K562 (cell line): ENCODE measurements around the gene GDF2. TPM values are rescaled to one million over a fixed set of nuclear protein-coding genes. Genes with fewer than 3 reads are reported as not detected.
A peak's percentile ranks its signal among the peaks of the same experiment; 100 is the strongest.

Experiments
- ATAC-seq: fragments of 200-7000 bp; cut with Tn5 transposase; 3 replicates; pipeline ENCODE4 v1.9.1; 2020; ENCODE audit warnings: moderate library complexity
- BruUV-seq: library from RNA; stranded (reverse); fragments of 400-500 nt; replicated peaks from 2 replicates; lab custom pipeline; 2021; lab: Mats Ljungman, UMichigan
- CTCF ChIA-PET: fragments of 300-600 bp; formaldehyde crosslinking; extraction: SDS; loops from one replicate; lab custom pipeline; 2021; ENCODE audit warnings: low intra/inter-chr PET ratio; lab: Yijun Ruan, JAX
- POLR2A ChIA-PET: fragments of 300-600, 350-650 bp; sonication (Branson Sonifier 250); formaldehyde crosslinking; extraction: SDS; loops from one replicate; lab custom pipeline; 2021; ENCODE audit warnings: antibody characterized with exemption, inconsistent platforms; lab: Yijun Ruan, JAX
- DNase-seq, 4 experiments: peaks; one replicate each; pipeline versions ENCODE4 v3.0.0 to v3.0.0-alpha.2; 2011 to 2018; ENCODE audit warnings: low spot score in 3 of 4, mixed read lengths in 3 of 4; ENCODE audit errors: extremely low read depth in 1 of 4
- FAIRE-seq: peaks from 2 replicates; lab custom pipeline; 2011; peaks lifted over from hg19 to GRCh38; lab: Jason Lieb, UNC
- H2AFZ ChIP-seq: 2 replicates; pipeline ENCODE4 v1.6.0; 2011; ENCODE audit warnings: low read depth, low read length, control low read depth, inconsistent platforms
- H3K27ac ChIP-seq: fragments of 200-600 bp; 3 replicates; pipeline ENCODE4 v1.8.0; 2011; ENCODE audit warnings: low read depth, mild to moderate bottlenecking, control low read depth, inconsistent platforms, low read length, moderate library complexity, mixed read lengths; ENCODE audit errors: extremely low read depth
- H3K27me3 ChIP-seq, 2 experiments: fragments of 300-600 bp in 1 of 2; 2 replicates in 1 of 2; 3 replicates in 1 of 2; pipeline versions ENCODE4 v1.6.0 to v1.8.0; 2011; ENCODE audit warnings: inconsistent platforms in 2 of 2, low read length in 2 of 2, mild to moderate bottlenecking in 1 of 2, mixed read lengths in 1 of 2, moderate library complexity in 1 of 2; ENCODE audit not compliant: control insufficient read depth in 2 of 2, insufficient read depth in 2 of 2
- H3K36me3 ChIP-seq: fragments of 300-600 bp; 3 replicates; pipeline ENCODE4 v1.8.0; 2011; ENCODE audit warnings: mild to moderate bottlenecking, low read length, inconsistent platforms; ENCODE audit not compliant: control insufficient read depth, insufficient read depth
- H3K4me1 ChIP-seq, 2 experiments: fragments of 200-600 bp in 1 of 2; replicated peaks in 1 of 2; 2 replicates in 1 of 2; 3 replicates in 1 of 2; pipeline versions ENCODE4 v1.5.1 to v1.8.0; 2011; ENCODE audit warnings: inconsistent platforms in 2 of 2, low read length in 2 of 2, mild to moderate bottlenecking in 1 of 2, mixed read lengths in 1 of 2, moderate library complexity in 1 of 2; ENCODE audit not compliant: control insufficient read depth in 2 of 2, insufficient read depth in 2 of 2
- H3K4me2 ChIP-seq: 2 replicates; pipeline ENCODE4 v1.6.1; 2011; ENCODE audit warnings: low read length, control low read depth, inconsistent platforms, mixed read lengths; ENCODE audit not compliant: insufficient read depth
- H3K4me3 ChIP-seq: fragments of 200-600 bp; sonication (generic), shearing (Covaris generic); 2 replicates; pipeline ENCODE4 v1.5.1; 2016; ENCODE audit warnings: control low read depth, inconsistent platforms
- H3K79me2 ChIP-seq: fragments of 200-600 bp; 3 replicates; pipeline ENCODE4 v1.8.0; 2011; ENCODE audit warnings: low read length, inconsistent platforms; ENCODE audit not compliant: control insufficient read depth, insufficient read depth
- H3K9ac ChIP-seq, 2 experiments: 2 replicates each; pipeline versions ENCODE4 v1.6.0 to v1.6.1; 2011; ENCODE audit warnings: low read depth in 2 of 2, low read length in 2 of 2, control low read depth in 1 of 2, inconsistent platforms in 1 of 2, mild to moderate bottlenecking in 1 of 2, mixed read lengths in 1 of 2; ENCODE audit not compliant: insufficient read depth in 1 of 2
- H3K9me1 ChIP-seq: one replicate; pipeline ENCODE4 v1.6.0; 2011; ENCODE audit warnings: inconsistent platforms, mild to moderate bottlenecking, low read length, moderate library complexity; ENCODE audit not compliant: control insufficient read depth, insufficient read depth
- H3K9me3 ChIP-seq: replicated peaks from 2 replicates; pipeline ENCODE4 v1.5.1; 2011; ENCODE audit warnings: low read depth, low read length, inconsistent platforms; ENCODE audit not compliant: control insufficient read depth, insufficient read depth
- H4K20me1 ChIP-seq: replicated peaks from 2 replicates; pipeline ENCODE4 v1.6.1; 2011; ENCODE audit warnings: low read length, inconsistent platforms, mixed read lengths; ENCODE audit not compliant: control insufficient read depth, insufficient read depth
- BRD9 ChIP-seq: fragments of 450-650 bp; IDR thresholded peaks from 2 replicates; pipeline ENCODE4 v1.6.1; 2018; ENCODE audit warnings: low read depth; ENCODE audit not compliant: partially characterized antibody
- CHAMP1 ChIP-seq: fragments of 450-650 bp; IDR thresholded peaks from 2 replicates; pipeline ENCODE4 v1.6.1; 2016; ENCODE audit warnings: mild to moderate bottlenecking
- MCM2 ChIP-seq: fragments of 450-650 bp; IDR thresholded peaks from 2 replicates; pipeline ENCODE4 v1.6.1; 2017; ENCODE audit warnings: low read depth, mild to moderate bottlenecking
- NFATC3 ChIP-seq: fragments of 450-650 bp; IDR thresholded peaks from 2 replicates; pipeline ENCODE4 v1.6.1; 2017; ENCODE audit warnings: mild to moderate bottlenecking
- OTX1 ChIP-seq: fragments of 450-650 bp; formaldehyde crosslinking; IDR thresholded peaks from 2 replicates; pipeline ENCODE4 v1.4.0; 2022; ENCODE audit warnings: mild to moderate bottlenecking
- TBL1XR1 ChIP-seq, 2 experiments: IDR thresholded peaks; 2 replicates each; pipeline ENCODE4 v1.6.1; 2012; ENCODE audit warnings: improper control_type of control experiment in 2 of 2, low read length in 2 of 2, mild to moderate bottlenecking in 1 of 2
- TCFL5 ChIP-seq: fragments of 250-450 bp; sonication (Bioruptor Pico); conservative IDR thresholded peaks from 2 replicates; pipeline ENCODE4 v1.6.1; 2021; ENCODE audit warnings: mild to moderate bottlenecking, moderate library complexity, matching md5 sums
- ZNF146 ChIP-seq: IDR thresholded peaks from one replicate; pipeline ENCODE4 v1.6.1; 2018; ENCODE audit warnings: missing compliant biosample characterization; ENCODE audit not compliant: unreplicated experiment
- ZNF384 ChIP-seq: IDR thresholded peaks from 2 replicates; pipeline ENCODE4 v1.6.1; 2012; ENCODE audit warnings: low read depth, low read length, improper control_type of control experiment
- ZNF586 ChIP-seq: fragments of 450-650 bp; formaldehyde crosslinking; conservative IDR thresholded peaks from 2 replicates; pipeline ENCODE4 v1.4.0; 2020; ENCODE audit warnings: mild to moderate bottlenecking, moderate library complexity
- ZNF717 ChIP-seq: fragments of 250-450 bp; sonication (Bioruptor Pico); IDR thresholded peaks from 2 replicates; pipeline ENCODE4 v1.5.0; 2021
- WGBS: fragments of 100-300 bp; shearing (Covaris generic); methylation state at CpG from one replicate; pipeline ENCODE4 v1.1.6; 2016; ENCODE audit warnings: low coverage, mixed read lengths; ENCODE audit not compliant: insufficient coverage; ENCODE audit errors: missing lambda C conversion rate; 5-methylcytosine and 5-hydroxymethylcytosine counted together
- in situ Hi-C: fragments of 300-500 bp; cut with MboI; formaldehyde crosslinking; loops from 4 replicates; pipeline ENCODE4 v1.15.0; 2018; ENCODE audit warnings: inconsistent platforms, mixed read lengths
- intact Hi-C: fragments of 100-400 bp; cut with micrococcal nuclease; formaldehyde crosslinking; loops from 2 replicates; pipeline ENCODE4 v1.14.2; 2022
- polyA plus RNA-seq, 8 experiments: library from polyadenylated mRNA; depleted of rRNA in 4 of 8; stranded (reverse) in 5 of 8; unstranded in 3 of 8; fragments of >200 nt; fragmentation: Nextera tagmentation in 2 of 8; fragmentation: Illumina TruSeq in 1 of 8; extraction: Ambion mirVana in 2 of 8; extraction: Trizol in 1 of 8; gene quantifications; 2 replicates each; pipeline versions ENCODE4 v1.2.1 to v1.2.3, GENCODE V29; 2011 to 2014; ENCODE audit warnings: inconsistent platforms in 1 of 8, missing spikeins in 1 of 8
- total RNA-seq, 7 experiments: library from RNA; depleted of rRNA in 6 of 7; stranded (reverse); fragments of >200 nt in 6 of 7; fragmentation: Illumina TruSeq in 2 of 7; extraction: Trizol in 2 of 7; gene quantifications; 2 replicates each; pipeline versions ENCODE4 v1.2.1 to v1.2.3, GENCODE V29; 2011 to 2021; ENCODE audit warnings: low replicate concordance in 1 of 7
- TF ChIP-seq, protein P1 (sequence below): fragments of 250-450 bp; sonication (Bioruptor Pico); IDR thresholded peaks from 2 replicates; pipeline ENCODE4 v1.4.0; 2020

GDF2 gene
- total and polyA plus RNA-seq, 9 of the 15 experiments (the other 6 are each of a cell fraction or from before 2014, with no cell fraction given), result 0.08 to 0.58 (median 0.27) TPM; not detected in 2

DNA sequence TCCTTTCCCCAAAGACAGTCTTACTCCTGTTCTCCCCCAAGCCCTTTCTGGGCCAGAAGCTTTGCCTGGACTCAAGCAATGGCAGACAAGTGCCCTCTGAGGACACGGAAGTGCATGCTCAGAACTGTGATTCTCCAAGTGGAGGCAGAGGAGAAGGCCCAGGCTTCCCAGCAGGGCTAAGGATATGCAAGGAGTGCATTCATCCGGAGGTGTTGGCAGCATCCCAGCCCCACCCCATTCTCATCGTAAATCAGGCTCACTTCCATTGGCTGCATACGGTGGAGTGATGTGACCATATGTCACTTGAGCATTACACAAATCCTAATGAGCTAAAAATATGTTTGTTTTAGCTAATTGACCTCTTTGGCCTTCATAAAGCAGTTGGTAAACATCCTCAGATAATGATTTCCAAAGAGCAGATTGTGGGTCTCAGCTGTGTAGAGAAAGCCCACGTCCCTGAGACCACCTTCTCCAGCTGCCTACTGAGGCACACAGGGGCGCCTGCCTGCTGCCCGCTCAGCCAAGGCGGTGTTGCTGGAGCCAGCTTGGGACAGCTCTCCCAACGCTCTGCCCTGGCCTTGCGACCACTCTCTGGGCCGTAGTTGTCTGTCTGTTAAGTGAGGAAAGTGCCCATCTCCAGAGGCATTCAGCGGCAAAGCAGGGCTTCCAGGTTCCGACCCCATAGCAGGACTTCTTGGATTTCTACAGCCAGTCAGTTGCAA is 24.5 kb downstream of the GDF2 start:
- CTCF ChIA-PET, result no interaction called here
- TF ChIP-seq BRD9 (no peak), TCFL5 (CRISPR knock-in tag) (no peak), ZNF717 (no peak), OTX1 (no peak), TBL1XR1 (IDR thresholded peaks at IDR 0.05; ENCODE audit: low read length in 2 of 2) (no peak), ZNF586 (CRISPR knock-in tag) (no peak), MCM2 (no peak), ZNF384 (no peak), CHAMP1 (no peak), ZNF146 (CRISPR knock-in tag) (no peak), NFATC3 (no peak)
- TF ChIP-seq, protein P1, sequence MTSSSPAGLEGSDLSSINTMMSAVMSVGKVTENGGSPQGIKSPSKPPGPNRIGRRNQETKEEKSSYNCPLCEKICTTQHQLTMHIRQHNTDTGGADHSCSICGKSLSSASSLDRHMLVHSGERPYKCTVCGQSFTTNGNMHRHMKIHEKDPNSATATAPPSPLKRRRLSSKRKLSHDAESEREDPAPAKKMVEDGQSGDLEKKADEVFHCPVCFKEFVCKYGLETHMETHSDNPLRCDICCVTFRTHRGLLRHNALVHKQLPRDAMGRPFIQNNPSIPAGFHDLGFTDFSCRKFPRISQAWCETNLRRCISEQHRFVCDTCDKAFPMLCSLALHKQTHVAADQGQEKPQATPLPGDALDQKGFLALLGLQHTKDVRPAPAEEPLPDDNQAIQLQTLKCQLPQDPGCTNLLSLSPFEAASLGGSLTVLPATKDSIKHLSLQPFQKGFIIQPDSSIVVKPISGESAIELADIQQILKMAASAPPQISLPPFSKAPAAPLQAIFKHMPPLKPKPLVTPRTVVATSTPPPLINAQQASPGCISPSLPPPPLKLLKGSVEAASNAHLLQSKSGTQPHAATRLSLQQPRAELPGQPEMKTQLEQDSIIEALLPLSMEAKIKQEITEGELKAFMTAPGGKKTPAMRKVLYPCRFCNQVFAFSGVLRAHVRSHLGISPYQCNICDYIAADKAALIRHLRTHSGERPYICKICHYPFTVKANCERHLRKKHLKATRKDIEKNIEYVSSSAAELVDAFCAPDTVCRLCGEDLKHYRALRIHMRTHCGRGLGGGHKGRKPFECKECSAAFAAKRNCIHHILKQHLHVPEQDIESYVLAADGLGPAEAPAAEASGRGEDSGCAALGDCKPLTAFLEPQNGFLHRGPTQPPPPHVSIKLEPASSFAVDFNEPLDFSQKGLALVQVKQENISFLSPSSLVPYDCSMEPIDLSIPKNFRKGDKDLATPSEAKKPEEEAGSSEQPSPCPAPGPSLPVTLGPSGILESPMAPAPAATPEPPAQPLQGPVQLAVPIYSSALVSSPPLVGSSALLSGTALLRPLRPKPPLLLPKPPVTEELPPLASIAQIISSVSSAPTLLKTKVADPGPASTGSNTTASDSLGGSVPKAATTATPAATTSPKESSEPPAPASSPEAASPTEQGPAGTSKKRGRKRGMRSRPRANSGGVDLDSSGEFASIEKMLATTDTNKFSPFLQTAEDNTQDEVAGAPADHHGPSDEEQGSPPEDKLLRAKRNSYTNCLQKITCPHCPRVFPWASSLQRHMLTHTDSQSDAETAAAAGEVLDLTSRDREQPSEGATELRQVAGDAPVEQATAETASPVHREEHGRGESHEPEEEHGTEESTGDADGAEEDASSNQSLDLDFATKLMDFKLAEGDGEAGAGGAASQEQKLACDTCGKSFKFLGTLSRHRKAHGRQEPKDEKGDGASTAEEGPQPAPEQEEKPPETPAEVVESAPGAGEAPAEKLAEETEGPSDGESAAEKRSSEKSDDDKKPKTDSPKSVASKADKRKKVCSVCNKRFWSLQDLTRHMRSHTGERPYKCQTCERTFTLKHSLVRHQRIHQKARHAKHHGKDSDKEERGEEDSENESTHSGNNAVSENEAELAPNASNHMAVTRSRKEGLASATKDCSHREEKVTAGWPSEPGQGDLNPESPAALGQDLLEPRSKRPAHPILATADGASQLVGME, result no peak
- Histone ChIP-seq H3K27ac (no peak overlapping the region), H3K36me3 (no peaks in the 10 kb centered on the region), H3K9ac (0 out of 4 replicates have a peak overlapping the region, but pooled peaks of 1 of the 2 experiments have one; percentile 18), H2AFZ (no peak overlapping the region), H3K4me1 (peaks cover 0 to 26% of the 10 kb centered on the region in 2 experiments; a peak in 1 of 5 replicates), H3K4me3 (no peak overlapping the region), H3K4me2 (no peak overlapping the region), H4K20me1 (peaks cover 12% of the 10 kb centered on the region), H3K27me3 (peaks cover 45 to 65% of the 10 kb centered on the region in 2 experiments; a peak in 4 of 5 replicates), H3K79me2 (no peaks in the 10 kb centered on the region), H3K9me3 (no peaks in the 10 kb centered on the region), H3K9me1 (no peaks in the 10 kb centered on the region)
- under 1% methylated on average over 13 of the region's 13 CpGs for WGBS
- no TSS peak for BruUV-seq
- intact Hi-C loops, result no loop called here
- FAIRE-seq, result no peak
- ATAC-seq, result no peak
- DNase-seq, result no peak
- in situ Hi-C loops, result no loop called here
- POLR2A ChIA-PET, result interaction anchor here (1.4 kb wide), 1 partner anchor 11 kb away, joined by 5 read pairs; no protein-coding TSS in a partner anchor
